K562 (cell line): ENCODE results near the gene TRIM10. TPM values are rescaled to one million over a fixed set of nuclear protein-coding genes. Genes with fewer than 3 reads are reported as not detected.
A peak's percentile ranks its signal among the peaks of the same experiment; 100 is the strongest.

ENCODE experiments used
- ATAC-seq: fragments of 200-7000 bp; cut with Tn5 transposase; 3 replicates; pipeline ENCODE4 v1.9.1; 2020; ENCODE audit warnings: moderate library complexity
- BruUV-seq: library from RNA; stranded (reverse); fragments of 400-500 nt; replicated peaks from 2 replicates; lab custom pipeline; 2021; lab: Mats Ljungman, UMichigan
- CTCF ChIA-PET: fragments of 300-600 bp; formaldehyde crosslinking; extraction: SDS; loops from one replicate; lab custom pipeline; 2021; ENCODE audit warnings: low intra/inter-chr PET ratio; lab: Yijun Ruan, JAX
- POLR2A ChIA-PET: fragments of 300-600, 350-650 bp; sonication (Branson Sonifier 250); formaldehyde crosslinking; extraction: SDS; loops from one replicate; lab custom pipeline; 2021; ENCODE audit warnings: antibody characterized with exemption, inconsistent platforms; lab: Yijun Ruan, JAX
- DNase-seq, 4 experiments: peaks; one replicate each; pipeline versions ENCODE4 v3.0.0 to v3.0.0-alpha.2; 2011 to 2018; ENCODE audit warnings: low spot score in 3 of 4, mixed read lengths in 3 of 4; ENCODE audit errors: extremely low read depth in 1 of 4
- FAIRE-seq: peaks from 2 replicates; lab custom pipeline; 2011; peaks lifted over from hg19 to GRCh38; lab: Jason Lieb, UNC
- H2AFZ ChIP-seq: 2 replicates; pipeline ENCODE4 v1.6.0; 2011; ENCODE audit warnings: low read depth, low read length, control low read depth, inconsistent platforms
- H3K27ac ChIP-seq: fragments of 200-600 bp; 3 replicates; pipeline ENCODE4 v1.8.0; 2011; ENCODE audit warnings: low read depth, mild to moderate bottlenecking, control low read depth, inconsistent platforms, low read length, moderate library complexity, mixed read lengths; ENCODE audit errors: extremely low read depth
- H3K27me3 ChIP-seq, 2 experiments: fragments of 300-600 bp in 1 of 2; 2 replicates in 1 of 2; 3 replicates in 1 of 2; pipeline versions ENCODE4 v1.6.0 to v1.8.0; 2011; ENCODE audit warnings: inconsistent platforms in 2 of 2, low read length in 2 of 2, mild to moderate bottlenecking in 1 of 2, mixed read lengths in 1 of 2, moderate library complexity in 1 of 2; ENCODE audit not compliant: control insufficient read depth in 2 of 2, insufficient read depth in 2 of 2
- H3K36me3 ChIP-seq: fragments of 300-600 bp; 3 replicates; pipeline ENCODE4 v1.8.0; 2011; ENCODE audit warnings: mild to moderate bottlenecking, low read length, inconsistent platforms; ENCODE audit not compliant: control insufficient read depth, insufficient read depth
- H3K4me1 ChIP-seq, 2 experiments: fragments of 200-600 bp in 1 of 2; replicated peaks in 1 of 2; 2 replicates in 1 of 2; 3 replicates in 1 of 2; pipeline versions ENCODE4 v1.5.1 to v1.8.0; 2011; ENCODE audit warnings: inconsistent platforms in 2 of 2, low read length in 2 of 2, mild to moderate bottlenecking in 1 of 2, mixed read lengths in 1 of 2, moderate library complexity in 1 of 2; ENCODE audit not compliant: control insufficient read depth in 2 of 2, insufficient read depth in 2 of 2
- H3K4me2 ChIP-seq: 2 replicates; pipeline ENCODE4 v1.6.1; 2011; ENCODE audit warnings: low read length, control low read depth, inconsistent platforms, mixed read lengths; ENCODE audit not compliant: insufficient read depth
- H3K4me3 ChIP-seq: fragments of 200-600 bp; sonication (generic), shearing (Covaris generic); 2 replicates; pipeline ENCODE4 v1.5.1; 2016; ENCODE audit warnings: control low read depth, inconsistent platforms
- H3K79me2 ChIP-seq: fragments of 200-600 bp; 3 replicates; pipeline ENCODE4 v1.8.0; 2011; ENCODE audit warnings: low read length, inconsistent platforms; ENCODE audit not compliant: control insufficient read depth, insufficient read depth
- H3K9ac ChIP-seq, 2 experiments: 2 replicates each; pipeline versions ENCODE4 v1.6.0 to v1.6.1; 2011; ENCODE audit warnings: low read depth in 2 of 2, low read length in 2 of 2, control low read depth in 1 of 2, inconsistent platforms in 1 of 2, mild to moderate bottlenecking in 1 of 2, mixed read lengths in 1 of 2; ENCODE audit not compliant: insufficient read depth in 1 of 2
- H3K9me1 ChIP-seq: one replicate; pipeline ENCODE4 v1.6.0; 2011; ENCODE audit warnings: inconsistent platforms, mild to moderate bottlenecking, low read length, moderate library complexity; ENCODE audit not compliant: control insufficient read depth, insufficient read depth
- H3K9me3 ChIP-seq: replicated peaks from 2 replicates; pipeline ENCODE4 v1.5.1; 2011; ENCODE audit warnings: low read depth, low read length, inconsistent platforms; ENCODE audit not compliant: control insufficient read depth, insufficient read depth
- H4K20me1 ChIP-seq: replicated peaks from 2 replicates; pipeline ENCODE4 v1.6.1; 2011; ENCODE audit warnings: low read length, inconsistent platforms, mixed read lengths; ENCODE audit not compliant: control insufficient read depth, insufficient read depth
- CBX8 ChIP-seq: fragments of 200-600 bp; sonication (generic); IDR thresholded peaks from 2 replicates; pipeline ENCODE4 v1.6.1; 2012; ENCODE audit warnings: borderline replicate concordance, mixed run types, low read depth, mild to moderate bottlenecking, moderate library complexity, mixed read lengths, low read length, control low read depth, inconsistent platforms; ENCODE audit not compliant: poor library complexity, severe bottlenecking; ENCODE audit errors: extremely low read depth
- EHMT2 ChIP-seq: fragments of 450-650 bp; IDR thresholded peaks from 2 replicates; pipeline ENCODE4 v1.6.1; 2018; ENCODE audit warnings: antibody characterized with exemption
- SRSF9 ChIP-seq: fragments of 200-400 bp; formaldehyde crosslinking; IDR thresholded peaks from 2 replicates; pipeline ENCODE4 v1.6.1; 2017; ENCODE audit warnings: low read depth, low read length, borderline replicate concordance
- TCF3 ChIP-seq: sonication (generic); formaldehyde crosslinking; IDR thresholded peaks from 2 replicates; pipeline ENCODE4 v1.4.0; 2020; ENCODE audit warnings: mild to moderate bottlenecking, missing genetic modification reagents
- TSHZ1 ChIP-seq: fragments of 250-450 bp; sonication (Bioruptor Pico); IDR thresholded peaks from 2 replicates; pipeline ENCODE4 v1.4.0; 2020; ENCODE audit warnings: mild to moderate bottlenecking, moderate library complexity
- ZZZ3 ChIP-seq: fragments of 450-650 bp; IDR thresholded peaks from 2 replicates; pipeline ENCODE4 v1.6.1; 2016; ENCODE audit warnings: antibody characterized with exemption, mild to moderate bottlenecking, moderate library complexity
- WGBS: fragments of 100-300 bp; shearing (Covaris generic); methylation state at CpG from one replicate; pipeline ENCODE4 v1.1.6; 2016; ENCODE audit warnings: low coverage, mixed read lengths; ENCODE audit not compliant: insufficient coverage; ENCODE audit errors: missing lambda C conversion rate; 5-methylcytosine and 5-hydroxymethylcytosine counted together
- in situ Hi-C: fragments of 300-500 bp; cut with MboI; formaldehyde crosslinking; loops from 4 replicates; pipeline ENCODE4 v1.15.0; 2018; ENCODE audit warnings: inconsistent platforms, mixed read lengths
- intact Hi-C: fragments of 100-400 bp; cut with micrococcal nuclease; formaldehyde crosslinking; loops from 2 replicates; pipeline ENCODE4 v1.14.2; 2022
- polyA plus RNA-seq, 8 experiments: library from polyadenylated mRNA; depleted of rRNA in 4 of 8; stranded (reverse) in 5 of 8; unstranded in 3 of 8; fragments of >200 nt; fragmentation: Nextera tagmentation in 2 of 8; fragmentation: Illumina TruSeq in 1 of 8; extraction: Ambion mirVana in 2 of 8; extraction: Trizol in 1 of 8; gene quantifications; 2 replicates each; pipeline versions ENCODE4 v1.2.1 to v1.2.3, GENCODE V29; 2011 to 2014; ENCODE audit warnings: inconsistent platforms in 1 of 8, missing spikeins in 1 of 8
- total RNA-seq, 7 experiments: library from RNA; depleted of rRNA in 6 of 7; stranded (reverse); fragments of >200 nt in 6 of 7; fragmentation: Illumina TruSeq in 2 of 7; extraction: Trizol in 2 of 7; gene quantifications; 2 replicates each; pipeline versions ENCODE4 v1.2.1 to v1.2.3, GENCODE V29; 2011 to 2021; ENCODE audit warnings: low replicate concordance in 1 of 7

The TRIM10 gene
- total and polyA plus RNA-seq, 9 of the 15 experiments (the other 6 are each of a cell fraction or from before 2014, with no cell fraction given), result 0.15 to 0.90 (median 0.36) TPM

- TF ChIP-seq SRSF9 (no peak), TCF3 (CRISPR knock-in tag) (no peak), CBX8 (no peak), TSHZ1 (CRISPR knock-in tag) (no peak), ZZZ3 (no peak), EHMT2 (no peak)
- WGBS, result 16% methylated on average over 31 of the region's 34 CpGs
- Histone ChIP-seq H3K4me2 (no peak overlapping the region), H2AFZ (no peak overlapping the region), H3K79me2 (no peaks in the 10 kb centered on the region), H3K9me1 (no peaks in the 10 kb centered on the region), H3K27me3 (peaks cover 27 to 51% of the 10 kb centered on the region in 2 experiments), H3K4me1 (peaks cover 0 to 10% of the 10 kb centered on the region in 2 experiments; a peak in 2 of 5 replicates), H3K27ac (no peak overlapping the region), H3K9me3 (no peaks in the 10 kb centered on the region), H3K36me3 (no peaks in the 10 kb centered on the region), H3K9ac (0 out of 4 replicates have a peak overlapping the region, but pooled peaks of 1 of the 2 experiments have one; percentile 21), H4K20me1 (no peaks in the 10 kb centered on the region; the same call in 1 of the 2 replicates), H3K4me3 (no peak overlapping the region)
- DNase-seq (no peak), FAIRE-seq (no peak), ATAC-seq (no peak; the same call in 1 of the 3 replicates)
- in situ Hi-C loops (no loop called here), intact Hi-C loops (no loop called here)
- POLR2A ChIA-PET, result interaction anchor here (0.6 kb wide), 1 partner anchor 1112 kb away, joined by 3 read pairs; no protein-coding TSS in a partner anchor
- BruUV-seq, result no TSS peak
- CTCF ChIA-PET, result interaction anchor here (0.6 kb wide), 1 partner anchor 969 kb away, joined by 3 read pairs; no protein-coding TSS in a partner anchor
Observed at GRCh38 chr6:30198166-30199084, 37.4 kb upstream of the TRIM10 start.
